Measurements from ENCODE around the gene MAPK11. TPM values are rescaled to one million over a fixed set of nuclear protein-coding genes. Genes with fewer than 3 reads are reported as not detected.

The MAPK11 gene
- total RNA-seq, 1 experiment from 2014 or later: 19.3 TPM

DNA sequence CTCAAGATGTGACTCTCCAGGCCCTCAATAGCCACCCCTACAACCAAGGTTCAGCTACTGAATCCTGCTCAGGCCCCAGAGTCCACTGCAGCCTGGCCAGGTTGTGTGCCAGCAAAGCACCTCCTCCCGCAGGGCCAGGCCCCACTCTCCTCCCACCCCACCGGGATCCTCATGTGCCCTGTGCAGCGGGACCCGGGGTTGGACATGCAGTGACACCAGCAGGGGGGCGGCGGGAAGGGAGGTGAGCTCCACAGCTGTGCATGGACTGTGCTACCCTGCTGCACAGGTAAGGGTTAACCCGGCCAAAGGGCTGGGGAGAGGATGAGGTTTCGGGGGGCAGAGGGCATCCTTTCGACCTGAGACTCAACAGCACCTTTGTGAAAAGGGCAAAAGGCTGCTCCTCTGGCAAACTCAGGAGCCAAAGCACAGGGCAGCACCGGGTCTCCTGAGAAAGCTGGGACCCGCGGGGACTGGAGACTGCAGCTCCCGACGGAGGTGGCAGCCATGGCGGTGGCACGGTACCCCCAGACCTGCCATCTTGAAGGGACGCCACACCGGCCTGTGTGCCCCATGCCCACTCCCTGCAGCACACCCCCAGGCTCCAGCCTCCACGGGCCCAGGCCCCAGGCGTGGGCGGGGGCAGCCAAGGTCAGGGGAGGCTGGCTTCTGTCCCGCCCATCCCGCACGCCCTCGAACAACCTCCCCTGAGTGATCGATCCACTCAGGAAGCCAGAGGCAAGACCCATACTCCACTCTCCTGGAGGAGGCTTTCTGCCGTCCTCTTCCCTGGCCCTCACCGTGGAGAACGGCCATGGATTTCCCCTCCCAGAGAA, 26.7 kb upstream of the MAPK11 start:
- DNase-seq (ENCODE audit: low read depth, low spot score) (no peak), ATAC-seq (no peak)
- H3K4me2 ChIP-seq (ENCODE audit: low read length): peak overlapping the region; percentile 98
- ChIA-PET CTCF (interaction anchor here (0.6 kb wide), 1 partner anchor 46 kb away, joined by 3 read pairs; the partner anchor contains the start of gene PPP6R2), RAD21 (ENCODE audit: low non-redundant PET in 1 of 2, low total read pairs in 2 of 2, uncharacterized antibody in 2 of 2, unreplicated experiment in 2 of 2) (interaction anchor here in 1 of 2 experiments (0.7 kb wide), 1 partner anchor 60 kb away, joined by 3 read pairs; no protein-coding TSS in a partner anchor), POLR2A (interaction anchor here (0.6 kb wide), 1 partner anchor 260 kb away, joined by 3 read pairs; no protein-coding TSS in a partner anchor)
- H4K20me1 ChIP-seq (ENCODE audit: insufficient read depth): no peaks in the 10 kb centered on the region
- TF ChIP-seq EZH2 (IDR thresholded peaks at IDR 0.05) (no peak), EGR1 (IDR thresholded peaks at IDR 0.05; ENCODE audit: low read depth) (no peak), SRF (IDR thresholded peaks at IDR 0.05; ENCODE audit: low read depth) (no peak), CEBPB (IDR thresholded peaks at IDR 0.05; ENCODE audit: low read depth) (no peak), JUND (IDR thresholded peaks at IDR 0.05) (no peak), POLR2A (IDR thresholded peaks at IDR 0.05; ENCODE audit: borderline replicate concordance, extremely low read depth, insufficient read depth, insufficient read length) (no peak), CBX3 (IDR thresholded peaks at IDR 0.05; ENCODE audit: low read depth) (no peak), POLR2AphosphoS5 (IDR thresholded peaks at IDR 0.05; ENCODE audit: low read depth, low read length) (no peak), REST (IDR thresholded peaks at IDR 0.05; ENCODE audit: low read depth) (no peak), SP1 (IDR thresholded peaks at IDR 0.05; ENCODE audit: low read depth) (no peak), SIN3A (IDR thresholded peaks at IDR 0.05; ENCODE audit: low read depth) (no peak), RAD21 (IDR thresholded peaks at IDR 0.05; ENCODE audit: low read depth) (no peak), ZFX (IDR thresholded peaks at IDR 0.05) (no peak)
- TF ChIP-seq, protein P1, sequence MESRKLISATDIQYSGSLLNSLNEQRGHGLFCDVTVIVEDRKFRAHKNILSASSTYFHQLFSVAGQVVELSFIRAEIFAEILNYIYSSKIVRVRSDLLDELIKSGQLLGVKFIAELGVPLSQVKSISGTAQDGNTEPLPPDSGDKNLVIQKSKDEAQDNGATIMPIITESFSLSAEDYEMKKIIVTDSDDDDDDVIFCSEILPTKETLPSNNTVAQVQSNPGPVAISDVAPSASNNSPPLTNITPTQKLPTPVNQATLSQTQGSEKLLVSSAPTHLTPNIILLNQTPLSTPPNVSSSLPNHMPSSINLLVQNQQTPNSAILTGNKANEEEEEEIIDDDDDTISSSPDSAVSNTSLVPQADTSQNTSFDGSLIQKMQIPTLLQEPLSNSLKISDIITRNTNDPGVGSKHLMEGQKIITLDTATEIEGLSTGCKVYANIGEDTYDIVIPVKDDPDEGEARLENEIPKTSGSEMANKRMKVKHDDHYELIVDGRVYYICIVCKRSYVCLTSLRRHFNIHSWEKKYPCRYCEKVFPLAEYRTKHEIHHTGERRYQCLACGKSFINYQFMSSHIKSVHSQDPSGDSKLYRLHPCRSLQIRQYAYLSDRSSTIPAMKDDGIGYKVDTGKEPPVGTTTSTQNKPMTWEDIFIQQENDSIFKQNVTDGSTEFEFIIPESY (IDR thresholded peaks at IDR 0.05; ENCODE audit: extremely low read depth, insufficient replicate concordance, low read length): no peak
- H3K79me2 ChIP-seq (ENCODE audit: insufficient read depth, low read length): peaks cover 99% of the 10 kb centered on the region
- peak overlapping the region; percentile 28; the same call in 1 of the 2 replicates for H3K9ac ChIP-seq (ENCODE audit: low read length)
- no peaks in the 10 kb centered on the region for H3K27me3 ChIP-seq (ENCODE audit: insufficient read depth, low read length)
- BruUV-seq (replicated peaks): no TSS peak
- intact Hi-C loops (cut with micrococcal nuclease): no loop called here
- peak overlapping the region; percentile 95 for H3K27ac ChIP-seq (ENCODE audit: low read depth, low read length)
- peaks cover 0 to 7% of the 10 kb centered on the region in 2 experiments; a peak in 2 of 4 replicates for H3K36me3 ChIP-seq (ENCODE audit: control insufficient read depth in 1 of 2, insufficient read depth in 2 of 2, low read length in 2 of 2)
- no peaks in the 10 kb centered on the region for H3K9me2 ChIP-seq (ENCODE audit: insufficient read depth)
- H3K4me1 ChIP-seq (ENCODE audit: control insufficient read depth in 1 of 2, insufficient read depth in 2 of 2, low read length in 2 of 2): peaks cover 65 to 96% of the 10 kb centered on the region in 2 experiments
- H3K4me3 ChIP-seq (replicated peaks in 1 of 2; ENCODE audit: low read depth in 1 of 2, low read length in 2 of 2): no peak overlapping the region
- H3K9me3 ChIP-seq (ENCODE audit: control insufficient read depth in 1 of 2, insufficient read depth in 1 of 2, low read depth in 1 of 2, low read length in 2 of 2): no peaks in the 10 kb centered on the region
- H2AFZ ChIP-seq (ENCODE audit: low read depth, low read length, poor library complexity, severe bottlenecking): no peak overlapping the region
